Testis (tissue), 3 donors: ENCODE results near the gene RDH16. TPM values are rescaled to one million over a fixed set of nuclear protein-coding genes. Genes with fewer than 3 reads are reported as not detected.
"Not testable (repeated sequence)": the region's sequence is repeated elsewhere in the genome, so short reads cannot be mapped to it uniquely, and the experiment has no call there.

Source experiments
- DNase-seq: peaks from one replicate; pipeline ENCODE4 v3.0.0-alpha.2; 2019
- H3K27ac ChIP-seq, 2 donors: fragments of 200-600 bp; sonication (generic); one replicate each; pipeline ENCODE4 v1.5.1; 2019
- H3K27me3 ChIP-seq: fragments of 200-600 bp; sonication (generic); one replicate; pipeline ENCODE4 v1.5.1; 2019
- H3K36me3 ChIP-seq: fragments of 200-600 bp; sonication (generic); one replicate; pipeline ENCODE4 v1.5.1; 2017; ENCODE audit warnings: low read depth; ENCODE audit errors: missing control alignments
- H3K4me1 ChIP-seq: fragments of 200-600 bp; sonication (generic); one replicate; pipeline ENCODE4 v1.5.1; 2019
- H3K4me3 ChIP-seq, 2 donors: fragments of 200-600 bp; sonication (generic); one replicate each; pipeline ENCODE4 v1.5.1; 2017 to 2019
- H3K9me3 ChIP-seq: fragments of 200-600 bp; sonication (generic); one replicate; pipeline ENCODE4 v1.5.1; 2017
- CTCF ChIP-seq, 3 experiments: fragments of 450-650 bp in 2 of 3; fragments of 200-600 bp in 1 of 3; sonication (generic) in 1 of 3; IDR thresholded peaks; one replicate each; pipeline ENCODE4 v1.5.1; 2016 to 2019; ENCODE audit warnings: antibody characterized with exemption in 3 of 3, mild to moderate bottlenecking in 2 of 3, moderate library complexity in 1 of 3
- POLR2A ChIP-seq: fragments of 450-650 bp; IDR thresholded peaks from one replicate; pipeline ENCODE4 v1.6.1; 2017; ENCODE audit warnings: antibody characterized with exemption, mild to moderate bottlenecking, moderate library complexity
- WGBS, 2 donors: methylation state at CpG; one replicate each; pipeline ENCODE4 v1.1.5; 2018; 5-methylcytosine and 5-hydroxymethylcytosine counted together
- intact Hi-C: fragments of 100-400 bp; cut with DNase I; formaldehyde crosslinking; loops from one replicate; pipeline ENCODE4 v1.15.1; 2023; ENCODE audit warnings: low total_unique reads
- polyA plus RNA-seq: library from polyadenylated mRNA; stranded (reverse); fragments of 350-450 nt; fragmentation: Illumina TruSeq; extraction: RNeasy Lipid Tissue Mini Kit (QIAGEN cat#74804); gene quantifications from one replicate; pipeline ENCODE4 v1.2.3, GENCODE V29; 2014; ENCODE audit warnings: low read depth, low replicate concordance; ENCODE audit not compliant: insufficient read depth
- total RNA-seq, 2 donors: library from RNA; depleted of rRNA; stranded (reverse); fragments of >200 nt; gene quantifications; one replicate each; pipeline ENCODE4 v1.2.3, GENCODE V29; 2016

The RDH16 gene
- total and polyA plus RNA-seq, 3 donors from 2014 or later, result 0.83 to 2.9 (median 1.4) TPM

GRCh38 chr12:56943878-56944277 lies 13.5 kb downstream of the RDH16 start:
- DNase-seq, result no peak
- TF ChIP-seq CTCF (IDR thresholded peaks at IDR 0.05) (no peak), POLR2A (no peak)
- Histone ChIP-seq H3K27ac (no peak overlapping the region), H3K9me3 (no peaks in the 10 kb centered on the region), H3K4me1 (peaks cover 8% of the 10 kb centered on the region), H3K27me3 (no peaks in the 10 kb centered on the region), H3K36me3 (no peaks in the 10 kb centered on the region), H3K4me3 (no peak overlapping the region)
- intact Hi-C loops, result no loop called here
- WGBS, 2 donors, result 93 to 95% methylated on average over 4 of the region's 4 CpGs

- H3K4me1 ChIP-seq, H3K27ac ChIP-seq, H3K4me3 ChIP-seq, H3K36me3 ChIP-seq, intact Hi-C loops, H3K27me3 ChIP-seq, DNase-seq, H3K9me3 ChIP-seq: not testable (repeated sequence)
- WGBS, 2 donors, result 85 to 87% methylated on average over 1 of the region's 1 CpG
Measured at GRCh38 chr12:56943374-56943773, 14.0 kb downstream of the RDH16 start.

GRCh38 chr12:56941299-56942017 lies 15.9 kb downstream of the RDH16 start:
- intact Hi-C loops, result no loop called here
- H3K27ac ChIP-seq, result peak overlapping the region in 1 of 2 donors; percentile 43
- WGBS, 2 donors, result 24 to 31% methylated on average over 2 to 3 of the region's 3 CpGs

GRCh38 chr12:56940942-56941298 lies 16.5 kb downstream of the RDH16 start:
- H3K36me3 ChIP-seq, H3K4me3 ChIP-seq, H3K9me3 ChIP-seq, H3K27me3 ChIP-seq, intact Hi-C loops, H3K27ac ChIP-seq, H3K4me1 ChIP-seq, DNase-seq: not testable (repeated sequence)
- 14% methylated on average over 1 of the region's 4 CpGs; no CpG with 5 or more reads in 1 of the 2 donors for WGBS, 2 donors

More at GRCh38 chr12:56941299-56942017, 15.9 kb downstream of the RDH16 start:
- peak; percentile 47 for DNase-seq
- H3K4me1 ChIP-seq, result peaks cover 8% of the 10 kb centered on the region
- TF ChIP-seq CTCF (IDR thresholded peaks at IDR 0.05), result no peak
- no peak for TF ChIP-seq POLR2A
- H3K4me3 ChIP-seq, result no peak overlapping the region
- no peaks in the 10 kb centered on the region for H3K27me3 ChIP-seq
- no peaks in the 10 kb centered on the region for H3K9me3 ChIP-seq
- no peaks in the 10 kb centered on the region for H3K36me3 ChIP-seq

GRCh38 chr12:56935752-56936151 lies 21.7 kb downstream of the RDH16 start:
- intact Hi-C loops, result no loop called here
- H3K27ac ChIP-seq, result no peak overlapping the region
- no peaks in the 10 kb centered on the region for H3K27me3 ChIP-seq
- WGBS, 2 donors, result 92 to 94% methylated on average over 2 of the region's 2 CpGs
- H3K4me1 ChIP-seq, result peaks cover 7% of the 10 kb centered on the region
- H3K36me3 ChIP-seq, result no peaks in the 10 kb centered on the region
- no peak for DNase-seq
- H3K4me3 ChIP-seq, result no peak overlapping the region
- H3K9me3 ChIP-seq, result no peaks in the 10 kb centered on the region
- no peak for TF ChIP-seq CTCF (IDR thresholded peaks at IDR 0.05)
- TF ChIP-seq POLR2A, result no peak

GRCh38 chr12:56935157-56935556 lies 22.3 kb downstream of the RDH16 start:
- intact Hi-C loops, result no loop called here
- WGBS, 2 donors, result 75 to 89% methylated on average over 2 of the region's 2 CpGs
- peaks cover 7% of the 10 kb centered on the region for H3K4me1 ChIP-seq
- no peaks in the 10 kb centered on the region for H3K36me3 ChIP-seq
- TF ChIP-seq CTCF (IDR thresholded peaks at IDR 0.05) (no peak), POLR2A (no peak)
- DNase-seq, result no peak
- H3K4me3 ChIP-seq, result no peak overlapping the region
- H3K27me3 ChIP-seq, result no peaks in the 10 kb centered on the region
- no peaks in the 10 kb centered on the region for H3K9me3 ChIP-seq
- no peak overlapping the region for H3K27ac ChIP-seq
